GM18498 (cell line): ENCODE data around the gene COL12A1.

Experiments
- ATAC-seq: cut with Tn5 transposase; IDR thresholded peaks from one replicate; pipeline ENCODE4 v1.9.1; 2021; ENCODE audit warnings: mild to moderate bottlenecking, moderate library complexity; ENCODE audit not compliant: unreplicated experiment

COL12A1 gene

DNA sequence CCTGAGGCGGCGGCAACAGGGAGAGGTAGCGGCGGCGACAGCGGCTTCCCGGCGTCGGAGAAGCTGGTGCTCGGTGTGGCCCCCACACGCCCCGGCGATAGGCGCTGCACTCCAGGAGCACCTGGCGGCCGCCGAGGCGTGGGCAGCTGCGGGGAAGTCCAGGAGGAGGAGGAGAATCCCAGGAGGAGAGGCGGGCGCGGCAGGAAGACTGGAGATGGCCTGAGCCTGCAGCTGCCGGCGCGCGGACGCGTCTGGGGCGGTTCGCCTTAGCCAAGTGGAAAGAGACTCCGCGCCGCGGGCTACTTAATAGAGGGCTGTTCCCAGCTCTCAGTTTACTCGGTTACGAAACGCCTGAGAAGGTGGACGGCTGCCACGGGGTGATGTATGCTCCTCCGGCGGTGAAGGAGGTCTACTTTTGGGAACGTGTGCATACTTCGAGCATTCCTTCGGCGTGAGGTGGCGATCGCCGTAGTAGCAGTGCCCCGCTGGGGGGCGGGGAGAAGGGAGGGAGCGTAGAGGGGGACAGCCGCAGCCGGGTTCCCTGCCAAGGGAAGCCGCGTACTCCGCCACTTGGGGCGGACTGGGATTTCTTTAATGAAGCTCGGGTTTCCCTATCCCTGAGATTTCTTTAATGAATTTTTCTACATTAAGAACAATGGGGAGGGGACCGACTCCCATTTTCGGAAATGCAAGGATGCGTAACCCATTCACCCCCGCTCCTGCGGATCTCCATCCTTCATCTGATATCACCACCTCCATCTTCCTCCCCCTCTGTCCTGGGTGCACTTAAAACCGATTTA, at the start of gene COL12A1:
COL12A1 (minus strand) TSS at position 278 of the 800 bp plus-strand sequence. CDS start 3,261 bp downstream, outside the sequence.
- ATAC-seq: no peak

DNA sequence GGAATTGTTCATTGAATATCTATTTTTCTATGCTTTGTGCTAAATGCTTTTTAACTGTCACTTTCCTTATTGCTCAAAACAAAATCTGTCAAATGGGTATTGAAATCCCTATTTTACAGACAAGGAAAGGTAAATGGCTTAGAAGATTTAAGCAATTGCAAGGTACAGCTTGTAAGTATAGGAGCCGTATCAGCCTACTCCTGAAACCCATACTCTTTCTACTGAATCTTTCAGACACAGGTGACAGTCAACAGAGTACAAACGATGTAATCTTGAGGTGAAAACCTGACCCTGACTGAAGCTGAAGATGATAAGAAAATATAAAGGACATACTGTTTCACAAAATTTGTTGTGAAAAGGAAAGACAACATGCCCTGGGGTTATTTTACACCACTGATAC, 44.7 kb upstream of the COL12A1 start:
- ATAC-seq: no peak

DNA sequence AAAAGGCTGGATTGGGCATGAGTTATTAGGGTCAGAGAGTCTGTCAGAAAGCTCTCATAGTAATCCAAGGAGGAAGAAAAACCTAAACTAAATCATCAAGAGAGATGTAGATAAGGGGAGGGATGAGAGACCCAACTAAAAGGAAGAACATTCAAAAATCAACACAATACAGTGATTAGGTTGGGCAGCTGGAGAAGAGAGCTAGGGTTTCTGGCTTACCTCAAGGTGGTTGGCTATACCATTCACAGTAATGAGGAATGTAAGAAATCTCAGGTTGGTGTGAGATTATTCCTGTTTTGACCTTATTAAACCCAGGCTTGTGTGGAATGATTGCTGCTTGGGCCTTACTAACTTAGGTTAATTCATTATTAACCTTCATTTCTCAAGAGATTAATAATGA, 44.0 kb upstream of the COL12A1 start:
- no peak for ATAC-seq

DNA sequence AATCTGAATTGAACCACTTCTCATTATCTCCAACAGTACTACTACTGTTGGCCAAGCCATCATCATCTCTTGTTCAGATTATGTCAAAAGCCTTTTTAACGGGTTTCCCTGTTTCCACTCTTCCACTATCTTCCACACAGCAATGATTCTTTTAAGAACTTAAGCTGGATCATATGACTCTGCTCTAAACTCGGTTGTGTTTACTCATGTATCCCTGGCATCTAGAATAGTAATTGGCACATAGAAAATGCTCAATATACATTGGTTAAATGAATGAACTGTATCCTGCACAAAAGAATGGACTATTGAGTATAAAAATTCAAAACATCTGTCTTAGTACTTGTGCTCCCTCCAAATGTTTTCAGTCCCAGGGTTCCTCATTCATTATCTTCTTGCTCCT, 40.5 kb upstream of the COL12A1 start:
- ATAC-seq: no peak

DNA sequence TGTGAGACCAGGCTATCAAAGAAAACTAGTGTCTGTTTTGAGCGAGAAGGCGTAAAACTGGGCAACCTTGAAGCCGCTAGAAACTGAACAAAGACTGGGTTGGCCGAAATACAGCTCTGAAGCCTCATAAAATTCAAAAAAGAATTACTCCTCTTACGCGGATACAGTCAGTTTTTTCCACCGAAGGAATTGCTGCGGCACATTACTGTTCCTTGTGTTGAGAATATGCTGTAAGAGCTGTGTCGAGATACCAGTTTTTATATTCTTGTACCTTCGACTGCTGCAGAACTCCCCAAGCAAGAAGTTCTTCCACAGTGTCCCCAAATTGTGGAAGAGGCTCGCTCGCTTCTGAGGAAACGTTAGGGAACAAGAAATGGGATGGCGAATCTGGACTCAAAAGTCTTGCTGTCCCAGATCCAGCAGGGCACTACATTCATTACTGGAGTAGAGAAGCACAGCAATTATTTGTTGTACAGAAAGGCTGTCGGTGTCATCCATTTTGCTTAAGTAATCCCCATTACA, 38.3 kb upstream of the COL12A1 start:
- ATAC-seq: no peak

DNA sequence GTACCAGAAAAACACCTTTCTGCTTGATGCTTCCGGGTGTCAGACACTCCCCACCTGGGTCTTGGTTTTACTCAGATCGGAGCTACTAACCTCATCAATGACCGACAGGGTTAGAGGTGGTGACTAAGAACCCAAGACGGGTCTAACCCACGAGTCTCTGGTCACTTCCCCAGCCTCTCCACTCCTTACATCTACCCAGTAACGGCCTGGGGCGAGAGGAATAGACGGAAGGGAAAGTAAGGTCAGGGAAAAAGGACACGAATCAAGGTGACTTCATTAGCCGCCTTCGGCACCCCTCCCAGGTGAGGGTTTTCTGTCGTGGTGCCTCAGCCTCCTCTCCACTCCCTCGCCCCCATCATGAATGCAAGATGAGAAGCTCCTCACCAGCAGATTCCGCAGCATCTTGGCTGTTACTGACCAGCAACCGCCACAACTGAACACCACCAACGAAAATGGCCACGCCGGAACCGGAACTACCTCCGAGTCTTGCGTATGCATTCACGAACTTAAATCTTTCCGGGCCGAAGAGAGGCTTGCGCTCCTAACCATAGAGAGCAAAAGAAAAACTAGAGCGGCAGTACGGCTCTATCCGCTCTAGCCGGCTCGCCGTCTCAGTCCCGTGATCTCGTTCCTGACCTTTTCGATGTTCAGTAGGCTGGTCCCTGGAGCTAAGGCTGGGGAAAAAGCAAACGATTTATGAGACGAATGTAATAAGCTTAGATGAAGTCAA, 37.6 kb upstream of the COL12A1 start, which contains the start of gene COX7A2:
COX7A2 (minus strand) TSS at position 469 of the 730 bp plus-strand sequence; CDS start at position 402, 67 bp downstream.
- peak; percentile 97 for ATAC-seq

DNA sequence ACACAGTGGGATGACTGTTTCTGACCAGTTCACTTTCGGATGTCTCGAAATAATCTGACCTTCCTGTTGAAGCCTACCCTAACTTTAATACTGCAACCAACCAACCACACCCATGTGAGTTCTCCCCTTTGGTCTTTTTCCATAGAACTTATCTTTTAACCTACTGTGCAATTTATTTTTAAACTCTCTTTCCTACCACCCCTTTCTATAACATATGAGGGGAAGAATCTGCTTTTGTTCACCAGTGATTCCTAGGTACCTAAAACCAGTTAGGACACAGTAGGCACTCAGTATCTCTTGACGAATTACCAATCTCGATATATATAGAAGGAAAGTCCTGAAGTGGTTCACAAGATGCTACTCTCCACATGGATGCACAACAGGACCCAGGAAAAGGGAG, 30.8 kb upstream of the COL12A1 start:
- no peak for ATAC-seq

DNA sequence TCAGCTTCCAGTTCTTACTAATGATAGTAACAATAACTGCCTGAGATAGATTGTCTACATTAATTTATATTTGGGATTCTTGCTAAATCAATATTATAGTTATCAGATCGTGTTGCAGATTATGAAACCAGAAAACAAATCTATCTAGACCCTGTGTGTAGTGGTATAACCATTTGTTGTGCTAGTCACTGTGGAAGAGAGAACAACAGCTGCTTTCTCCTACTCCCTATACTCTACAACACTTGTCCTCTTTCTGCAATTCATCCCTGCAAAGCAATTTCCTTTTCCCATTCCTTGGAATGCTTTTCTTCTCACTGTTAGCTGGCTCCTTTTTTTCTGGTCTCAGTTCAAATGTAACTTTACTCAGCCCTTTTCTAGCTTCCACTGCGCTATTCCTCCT, 29.4 kb upstream of the COL12A1 start:
- ATAC-seq: no peak

DNA sequence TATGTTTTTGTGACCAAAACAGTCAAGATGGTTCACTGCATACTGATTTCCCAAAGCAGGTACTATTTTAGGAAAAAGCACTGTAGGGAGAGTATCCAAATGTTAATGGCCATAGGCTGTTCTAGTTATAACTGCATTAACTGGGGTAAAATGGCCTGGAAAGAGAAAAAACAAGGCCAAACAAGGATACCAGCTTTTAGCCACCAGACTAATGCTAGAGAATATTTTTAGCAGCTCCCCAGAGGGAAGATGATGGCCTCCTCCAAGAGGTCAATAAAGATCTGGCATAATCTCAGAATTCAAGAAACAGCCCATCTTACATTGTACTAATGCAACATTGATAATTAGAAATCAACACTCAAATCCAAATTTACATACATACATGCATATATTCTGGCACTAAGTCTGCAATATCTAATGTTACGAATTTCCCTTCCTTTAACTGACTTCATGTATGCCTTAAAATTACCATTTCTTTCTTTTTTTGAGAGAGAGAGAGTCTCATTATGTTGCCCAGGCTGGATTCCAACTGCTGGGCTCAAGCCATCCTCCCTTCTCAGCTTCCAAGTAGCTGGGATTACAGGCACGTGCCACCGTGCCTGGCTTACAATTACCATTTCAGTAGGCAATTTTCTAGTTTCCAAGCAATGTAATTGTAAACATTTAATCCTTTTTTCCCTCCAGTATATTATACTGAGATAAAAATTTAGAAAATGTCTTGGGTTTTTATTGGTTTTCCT, 28.4 kb upstream of the COL12A1 start:
- no peak for ATAC-seq

DNA sequence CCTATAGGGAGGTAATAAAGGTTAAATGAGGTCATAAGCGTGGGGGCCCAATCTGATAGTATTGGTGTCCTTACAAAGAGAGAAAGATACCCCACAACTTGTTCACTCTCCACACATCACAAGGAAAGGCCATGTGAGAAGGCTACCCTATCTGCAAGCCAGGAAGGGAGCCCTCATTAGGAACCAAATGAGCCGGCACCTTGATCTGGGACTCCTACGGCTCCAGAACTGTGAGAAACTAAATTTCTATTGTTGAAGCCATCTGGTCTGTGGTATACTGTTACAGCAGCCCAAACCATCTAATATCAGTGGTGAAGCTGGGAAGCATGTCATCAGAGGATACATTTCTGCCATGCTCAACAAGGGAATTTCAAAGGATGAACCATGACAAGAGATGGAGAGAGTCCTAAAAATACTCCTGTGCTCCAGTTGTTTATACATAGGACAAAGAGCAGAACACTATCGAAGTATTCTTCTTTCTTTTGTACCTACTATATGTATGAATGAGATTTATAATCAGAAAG, 27.3 kb upstream of the COL12A1 start:
- no peak for ATAC-seq

DNA sequence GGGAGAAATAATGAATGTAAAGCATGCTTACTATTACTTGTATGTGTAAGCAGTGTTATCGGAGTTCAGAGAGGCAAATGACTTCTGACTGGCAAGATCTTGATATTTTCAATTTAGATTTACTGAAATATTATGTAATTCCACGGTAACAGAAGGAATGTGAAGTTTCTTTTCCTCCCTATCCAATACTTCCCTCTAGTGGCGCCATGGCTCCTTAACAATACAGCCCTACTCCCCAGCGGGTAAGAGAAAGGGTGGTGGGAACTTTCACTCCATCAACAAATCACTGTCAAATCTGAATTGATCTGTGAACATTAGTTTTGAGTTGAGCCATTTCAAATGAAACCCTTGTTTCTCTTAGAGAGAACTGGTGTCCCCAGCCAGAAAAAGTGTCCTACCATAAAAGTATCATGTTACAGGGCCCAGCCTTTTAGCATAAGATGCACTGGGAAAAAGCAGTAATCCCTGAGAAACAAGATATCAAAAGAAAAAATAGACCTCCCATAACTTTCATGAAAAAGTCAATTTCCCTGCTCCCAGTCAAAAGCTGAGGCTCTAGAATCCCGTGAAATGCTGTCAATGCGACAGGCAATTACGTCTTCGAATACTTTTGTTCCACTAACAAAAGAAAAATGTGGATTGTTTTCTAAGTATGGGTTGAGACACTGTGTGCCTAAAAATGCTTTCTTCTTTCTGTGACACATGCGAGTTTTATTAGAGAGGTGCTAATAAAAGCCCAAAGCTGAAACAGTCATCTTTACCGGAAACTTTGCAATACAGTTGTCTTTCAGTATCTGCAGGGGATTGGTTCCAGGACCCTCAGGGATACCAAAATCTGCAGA, 24.9 kb upstream of the COL12A1 start:
- no peak for ATAC-seq

DNA sequence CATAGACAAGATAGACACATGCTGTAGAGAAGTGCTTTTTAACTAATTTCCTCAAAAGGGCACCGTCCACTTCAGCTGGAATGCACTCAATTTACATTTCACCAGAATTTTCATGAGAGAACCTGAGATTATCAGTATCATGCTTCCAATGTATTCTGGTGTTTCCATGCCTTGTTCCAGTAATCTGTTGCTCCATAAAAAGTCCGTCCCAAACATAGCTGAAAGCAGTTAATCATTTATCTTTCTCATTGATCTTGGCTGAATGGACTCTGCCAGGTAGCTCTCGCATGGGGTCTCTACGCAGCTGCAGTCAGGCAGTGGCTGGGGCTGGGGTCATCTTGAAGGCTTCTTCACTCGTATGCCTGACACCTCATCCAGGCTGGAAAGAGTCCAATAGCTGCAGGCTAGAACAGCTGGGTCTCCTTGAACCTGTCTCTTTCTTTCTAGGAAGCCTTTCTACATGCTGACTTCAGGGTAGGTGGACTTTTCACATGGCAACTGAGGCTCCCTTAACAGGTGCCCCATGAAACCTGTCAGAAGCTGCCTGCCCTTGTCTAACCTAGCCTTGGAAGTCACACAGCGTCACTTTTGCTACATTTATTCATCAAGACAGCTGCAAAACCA, 18.6 kb upstream of the COL12A1 start:
- no peak for ATAC-seq

DNA sequence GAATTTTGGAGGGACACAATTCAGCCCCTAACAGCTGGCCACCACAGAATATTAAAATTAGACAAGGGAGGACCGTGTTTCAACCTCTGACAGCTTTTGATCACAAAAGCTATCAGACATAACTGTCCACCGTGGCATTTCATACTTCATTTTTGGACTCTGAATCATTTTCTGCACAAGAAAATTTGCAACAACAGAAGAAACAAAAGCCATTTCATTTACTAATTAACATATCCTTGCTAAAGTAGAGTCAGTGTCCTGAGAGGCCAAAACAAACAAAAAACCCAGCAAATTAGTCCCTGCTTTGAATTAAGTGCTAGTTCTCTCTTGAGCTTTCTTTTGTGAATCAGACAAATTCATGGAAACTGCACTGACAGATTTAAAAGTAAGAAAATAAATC, 17.6 kb upstream of the COL12A1 start:
- no peak for ATAC-seq

DNA sequence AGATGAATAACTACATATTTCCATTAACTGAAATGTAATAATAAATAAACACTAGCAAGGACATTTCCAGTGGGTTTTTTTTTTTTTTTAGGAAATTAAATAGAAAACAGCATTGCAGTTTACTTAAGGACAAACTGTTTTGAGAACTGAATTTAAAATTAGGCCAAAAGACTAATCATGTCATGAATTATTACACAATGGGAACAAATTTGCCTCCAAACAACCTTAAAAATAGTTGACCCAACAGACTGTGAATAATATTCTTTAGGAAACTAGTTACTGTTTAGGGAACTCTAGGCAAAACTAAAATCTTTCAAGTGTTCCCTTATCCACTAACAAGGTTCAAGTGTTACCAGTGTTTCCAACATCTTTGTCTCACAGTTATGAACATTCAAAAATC, 16.4 kb upstream of the COL12A1 start:
- no peak for ATAC-seq

DNA sequence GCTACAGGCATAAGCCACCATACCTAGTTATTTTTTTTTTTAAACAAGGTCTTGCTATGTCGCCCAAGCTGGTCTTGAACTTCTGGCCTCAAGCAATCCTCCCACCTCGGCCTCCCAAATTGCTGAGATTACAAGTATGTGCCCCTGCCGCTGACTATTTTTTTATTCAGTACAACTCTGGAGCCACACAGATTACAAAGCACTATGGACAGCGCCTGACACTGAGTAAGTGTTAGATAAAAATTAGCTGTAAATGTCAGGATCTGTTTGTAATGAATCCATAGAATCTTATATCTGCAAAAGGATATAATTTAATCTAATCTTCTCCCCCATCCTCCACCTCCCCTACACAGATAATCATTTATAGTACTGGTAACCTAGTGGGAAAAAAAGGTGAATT, 15.3 kb upstream of the COL12A1 start:
- ATAC-seq: no peak

DNA sequence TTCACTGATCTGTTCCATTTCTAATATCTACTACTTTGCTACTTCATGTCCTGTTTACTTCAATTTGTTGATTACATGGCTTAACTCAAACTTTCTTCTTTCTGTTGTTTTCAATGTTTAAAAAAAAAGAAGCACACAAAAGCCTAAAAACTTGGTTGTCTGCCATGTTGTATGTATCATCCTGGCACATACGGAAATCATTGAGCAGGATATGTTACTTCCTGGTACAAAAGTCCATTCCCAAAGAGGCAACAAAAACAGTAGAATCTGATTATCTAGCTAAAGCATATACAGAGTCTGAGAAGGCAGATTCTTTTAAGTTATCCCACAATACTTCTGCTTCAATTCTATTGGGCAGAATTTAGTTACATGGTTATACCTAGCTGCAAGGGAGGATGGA, 14.5 kb upstream of the COL12A1 start:
- no peak for ATAC-seq

DNA sequence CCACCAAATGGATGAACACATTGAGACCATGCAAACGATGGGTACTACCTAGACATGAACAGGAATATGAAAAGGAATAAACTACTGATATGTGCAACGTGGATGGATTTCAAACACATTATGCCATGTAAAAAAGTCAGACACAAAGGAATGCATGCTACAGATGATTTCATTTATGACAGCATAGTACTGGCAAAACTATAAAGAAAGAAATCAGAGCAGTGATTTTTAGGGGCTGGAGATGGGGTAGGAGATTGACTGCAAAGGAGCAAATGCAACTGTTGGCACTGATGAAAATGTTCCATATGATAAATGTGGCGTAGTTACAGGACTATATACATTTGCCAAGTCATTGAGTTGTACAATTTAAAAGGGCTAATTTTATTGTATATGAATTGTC, 13.4 kb upstream of the COL12A1 start:
- ATAC-seq: no peak

DNA sequence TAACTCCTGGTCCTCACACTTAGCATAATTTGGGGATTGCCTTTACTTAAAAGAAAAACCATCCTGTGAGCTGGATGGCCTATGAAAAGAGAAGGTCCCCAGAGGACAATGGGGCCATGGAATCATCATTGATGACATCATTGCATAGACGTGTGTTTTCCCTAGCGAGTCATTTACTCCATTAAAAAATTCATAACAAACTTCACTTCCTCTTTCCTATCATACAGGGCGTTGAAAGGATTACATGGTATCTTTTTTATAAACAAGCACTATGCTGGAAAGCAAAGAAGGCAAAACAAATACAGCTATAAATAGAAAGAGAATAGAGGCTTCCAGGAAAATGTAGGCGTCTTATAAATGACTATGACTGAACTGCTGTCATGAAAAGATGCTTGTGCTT, 11.3 kb upstream of the COL12A1 start:
- ATAC-seq: no peak

DNA sequence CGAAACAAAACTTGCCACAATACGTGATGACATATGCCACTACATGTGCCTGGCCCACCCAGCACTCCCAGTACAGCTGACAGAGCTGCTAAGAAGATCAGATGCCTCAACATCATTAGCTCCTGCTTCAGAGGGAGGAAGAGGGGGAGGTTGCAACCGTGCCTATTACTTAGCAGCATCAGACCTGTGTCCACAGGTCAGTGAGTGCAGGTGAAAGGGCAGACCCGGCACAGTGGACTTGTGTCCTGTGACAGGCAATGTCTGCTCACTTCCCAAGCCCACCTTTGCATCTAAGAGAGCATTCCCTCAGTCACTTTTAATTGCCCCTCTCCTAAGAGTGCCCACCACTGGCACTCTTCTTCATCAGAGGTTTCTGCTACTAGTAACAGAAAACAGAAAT, 9.4 kb upstream of the COL12A1 start:
- ATAC-seq: no peak

DNA sequence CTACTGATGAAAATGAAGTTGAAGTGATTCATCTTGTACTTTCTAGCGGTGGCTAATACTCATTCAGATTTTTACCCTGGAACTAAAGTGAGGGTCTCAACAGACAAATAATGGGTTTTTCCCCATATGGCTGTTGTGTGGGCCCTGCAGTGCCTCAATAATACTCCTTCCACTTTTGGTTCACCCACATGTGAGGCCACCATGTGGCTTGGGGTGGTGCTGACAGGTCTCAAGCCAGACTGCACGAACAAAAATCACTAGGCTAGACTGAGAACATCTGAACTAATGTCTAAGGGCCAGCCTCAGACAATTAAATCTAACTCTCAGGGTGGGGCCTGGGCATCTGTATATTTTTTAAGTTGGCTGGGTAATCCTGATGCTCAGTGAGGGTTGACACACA, 7.9 kb upstream of the COL12A1 start:
- peak; percentile 41 for ATAC-seq
